CD4-positive, alpha-beta T cell (primary cell): Measurements from ENCODE around the gene TSBP1. TPM values are rescaled to one million over a fixed set of nuclear protein-coding genes. Genes with fewer than 3 reads are reported as not detected.

Experiments used
- ATAC-seq: fragments of 200-7000 bp; cut with Tn5 transposase; one replicate; pipeline ENCODE4 v1.10.0; 2022; ENCODE audit warnings: mild to moderate bottlenecking; ENCODE audit not compliant: poor library complexity
- CTCF ChIA-PET: fragments of 350-600 bp; sonication (Branson Sonifier 250); formaldehyde crosslinking; loops from one replicate; lab custom pipeline; 2021; ENCODE audit warnings: antibody characterized with exemption, inconsistent platforms; lab: Charles Lee
- POLR2A ChIA-PET: fragments of 350-600 bp; sonication (Branson Sonifier 250); formaldehyde crosslinking; loops from one replicate; lab custom pipeline; 2021; ENCODE audit warnings: antibody characterized with exemption, inconsistent platforms; lab: Charles Lee
- DNase-seq, 14 experiments: peaks; one replicate each; pipeline ENCODE4 v3.0.0-alpha.2; 2013 to 2020; ENCODE audit warnings: mixed read lengths in 2 of 14
- H3K27ac ChIP-seq, 2 donors: one replicate each; pipeline versions ENCODE4 v1.5.1 to v1.7.0; 2013; ENCODE audit warnings: low read length in 2 of 2, low read depth in 1 of 2, mild to moderate bottlenecking in 1 of 2
- H3K27me3 ChIP-seq, 2 experiments: 1 replicate in 1 of 2; 2 replicates in 1 of 2; pipeline versions ENCODE4 v1.6.1 to v1.7.0; 2013; ENCODE audit warnings: low read length in 2 of 2, control low read depth in 1 of 2, mild to moderate bottlenecking in 1 of 2, moderate library complexity in 1 of 2; ENCODE audit not compliant: insufficient read depth in 2 of 2, control insufficient read depth in 1 of 2
- H3K36me3 ChIP-seq: one replicate; pipeline ENCODE4 v1.6.1; 2013; ENCODE audit warnings: low read length, control low read depth; ENCODE audit not compliant: insufficient read depth
- H3K4me1 ChIP-seq: one replicate; pipeline ENCODE4 v1.6.1; 2013; ENCODE audit warnings: low read length, control low read depth; ENCODE audit not compliant: insufficient read depth
- H3K4me3 ChIP-seq: one replicate; pipeline ENCODE4 v1.5.1; 2013; ENCODE audit warnings: mild to moderate bottlenecking, low read length, moderate library complexity
- H3K9me3 ChIP-seq, 2 experiments: 1 replicate in 1 of 2; 2 replicates in 1 of 2; pipeline versions ENCODE4 v1.6.1 to v1.7.0; 2013; ENCODE audit warnings: low read length in 2 of 2, mild to moderate bottlenecking in 2 of 2, control low read depth in 1 of 2, moderate library complexity in 1 of 2; ENCODE audit not compliant: control insufficient read depth in 1 of 2, insufficient read depth in 1 of 2
- H3K27ac Mint-ChIP-seq: one replicate; pipeline ENCODE4 v1.8.0; 2020; ENCODE audit warnings: mixed read lengths
- H3K27me3 Mint-ChIP-seq: one replicate; pipeline ENCODE4 v1.8.0; 2021; ENCODE audit warnings: mixed read lengths
- H3K36me3 Mint-ChIP-seq: one replicate; pipeline ENCODE4 v1.8.0; 2021; ENCODE audit warnings: low read depth, mixed read lengths
- H3K4me1 Mint-ChIP-seq: one replicate; pipeline ENCODE4 v1.8.0; 2021; ENCODE audit warnings: low read depth, mixed read lengths
- H3K4me3 Mint-ChIP-seq: one replicate; pipeline ENCODE4 v1.8.0; 2020; ENCODE audit warnings: mild to moderate bottlenecking, mixed read lengths
- H3K9me3 Mint-ChIP-seq: one replicate; pipeline ENCODE4 v1.8.0; 2020; ENCODE audit warnings: mixed read lengths
- intact Hi-C, 2 experiments: fragments of 100-400 bp; cut with DNase I in 1 of 2; cut with micrococcal nuclease in 1 of 2; formaldehyde crosslinking; loops; one replicate each; pipeline versions ENCODE4 v1.15.1 to v1.9.0; 2023 to 2025; cut with DNase I, micrococcal nuclease
- total RNA-seq, 174 experiments: library from RNA in 2 of 174; stranded (reverse) in 2 of 174; gene quantifications; one replicate each; pipeline ENCODE4 v1.2.3 and lab custom pipeline; 2021 to 2026
- TF ChIP-seq, protein P1 (sequence below): fragments of 200-600 bp; IDR thresholded peaks from one replicate; pipeline ENCODE4 v1.8.0; 2022; ENCODE audit warnings: antibody characterized with exemption, mild to moderate bottlenecking

Gene TSBP1
- total RNA-seq, 2 experiments from 2014 or later = not detected

GRCh38 chr6:32247401-32247800, 124.3 kb downstream of the TSBP1 start:
- ATAC-seq = no peak
- Histone ChIP-seq H3K36me3 (no peaks in the 10 kb centered on the region), H3K4me1 (peaks cover 8% of the 10 kb centered on the region), H3K27me3 (no peaks in the 10 kb centered on the region), H3K4me3 (no peak overlapping the region), H3K9me3 (peaks cover 0 to 3% of the 10 kb centered on the region in 2 experiments), H3K27ac (no peak overlapping the region)
- ChIA-PET POLR2A (no interaction called here), CTCF (no interaction called here)
- no peaks in the 10 kb centered on the region for H3K9me3 Mint-ChIP-seq
- no peak overlapping the region for H3K4me3 Mint-ChIP-seq
- no peaks in the 10 kb centered on the region for H3K36me3 Mint-ChIP-seq
- no peak for DNase-seq
- H3K27ac Mint-ChIP-seq = no peak overlapping the region
- H3K4me1 Mint-ChIP-seq = peaks cover 14% of the 10 kb centered on the region
- intact Hi-C loops = loop anchor here (2.0 to 5.0 kb wide), 4 partner anchors 161 to 620 kb away; no protein-coding TSS in a partner anchor
- TF ChIP-seq, protein P1, sequence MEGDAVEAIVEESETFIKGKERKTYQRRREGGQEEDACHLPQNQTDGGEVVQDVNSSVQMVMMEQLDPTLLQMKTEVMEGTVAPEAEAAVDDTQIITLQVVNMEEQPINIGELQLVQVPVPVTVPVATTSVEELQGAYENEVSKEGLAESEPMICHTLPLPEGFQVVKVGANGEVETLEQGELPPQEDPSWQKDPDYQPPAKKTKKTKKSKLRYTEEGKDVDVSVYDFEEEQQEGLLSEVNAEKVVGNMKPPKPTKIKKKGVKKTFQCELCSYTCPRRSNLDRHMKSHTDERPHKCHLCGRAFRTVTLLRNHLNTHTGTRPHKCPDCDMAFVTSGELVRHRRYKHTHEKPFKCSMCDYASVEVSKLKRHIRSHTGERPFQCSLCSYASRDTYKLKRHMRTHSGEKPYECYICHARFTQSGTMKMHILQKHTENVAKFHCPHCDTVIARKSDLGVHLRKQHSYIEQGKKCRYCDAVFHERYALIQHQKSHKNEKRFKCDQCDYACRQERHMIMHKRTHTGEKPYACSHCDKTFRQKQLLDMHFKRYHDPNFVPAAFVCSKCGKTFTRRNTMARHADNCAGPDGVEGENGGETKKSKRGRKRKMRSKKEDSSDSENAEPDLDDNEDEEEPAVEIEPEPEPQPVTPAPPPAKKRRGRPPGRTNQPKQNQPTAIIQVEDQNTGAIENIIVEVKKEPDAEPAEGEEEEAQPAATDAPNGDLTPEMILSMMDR = no peak
- no peaks in the 10 kb centered on the region for H3K27me3 Mint-ChIP-seq

GRCh38 chr6:32244946-32245398, 126.7 kb downstream of the TSBP1 start:
- no peaks in the 10 kb centered on the region for H3K27me3 Mint-ChIP-seq
- H3K36me3 ChIP-seq = no peaks in the 10 kb centered on the region
- no peak overlapping the region for H3K4me3 Mint-ChIP-seq
- no peaks in the 10 kb centered on the region for H3K36me3 Mint-ChIP-seq
- CTCF ChIA-PET = interaction anchor here (0.9 to 1.9 kb wide), 3 partner anchors 9 to 96 kb away, joined by 4 to 7 read pairs (median 6); no protein-coding TSS in a partner anchor
- peaks cover 7% of the 10 kb centered on the region for H3K4me1 ChIP-seq
- TF ChIP-seq, protein P1 = peak; percentile 97
- ATAC-seq (peak; percentile 84), DNase-seq (peak; percentile 50 to 85 (median 66))
- no peak overlapping the region for H3K27ac ChIP-seq
- H3K9me3 ChIP-seq = peaks cover 0 to 3% of the 10 kb centered on the region in 2 experiments
- H3K4me1 Mint-ChIP-seq = peaks cover 6% of the 10 kb centered on the region
- H3K27ac Mint-ChIP-seq = no peak overlapping the region
- H3K27me3 ChIP-seq = no peaks in the 10 kb centered on the region
- POLR2A ChIA-PET = interaction anchor here (0.9 to 1.0 kb wide), 2 partner anchors 49 to 68 kb away, joined by 3 read pairs; no protein-coding TSS in a partner anchor
- H3K9me3 Mint-ChIP-seq = no peaks in the 10 kb centered on the region
- H3K4me3 ChIP-seq = no peak overlapping the region
- intact Hi-C loops = loop anchor here (2.0 to 5.0 kb wide), 6 partner anchors 43 to 622 kb away; no protein-coding TSS in a partner anchor

DNA sequence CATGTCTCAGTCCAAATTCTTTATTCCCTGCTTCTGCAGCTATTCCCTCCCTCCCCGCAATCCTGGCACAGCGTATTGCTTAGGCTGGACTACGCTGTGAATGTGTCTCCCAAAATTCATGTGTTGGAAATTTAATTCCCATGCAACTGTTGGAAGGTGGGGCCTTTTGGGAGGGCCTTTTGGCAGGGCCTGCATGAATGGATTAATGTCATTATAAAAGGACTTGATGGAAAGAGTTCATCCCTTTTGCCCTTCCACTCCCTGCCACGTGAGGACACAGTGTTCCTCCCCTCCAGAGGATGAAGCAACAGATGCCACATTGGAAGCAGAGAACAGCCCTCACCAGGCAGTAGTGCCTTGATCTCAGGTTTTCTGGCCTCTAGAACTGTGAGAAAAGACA, 127.4 kb downstream of the TSBP1 start:
- Histone ChIP-seq H3K9me3 (no peaks in the 10 kb centered on the region), H3K4me3 (no peak overlapping the region), H3K27ac (no peak overlapping the region), H3K36me3 (no peaks in the 10 kb centered on the region), H3K4me1 (peaks cover 7% of the 10 kb centered on the region), H3K27me3 (no peaks in the 10 kb centered on the region)
- no peak overlapping the region for H3K4me3 Mint-ChIP-seq
- peaks cover 6% of the 10 kb centered on the region for H3K4me1 Mint-ChIP-seq
- no peaks in the 10 kb centered on the region for H3K9me3 Mint-ChIP-seq
- no peak for ATAC-seq
- intact Hi-C loops = loop anchor here (2.0 to 5.0 kb wide), 3 partner anchors 42 to 127 kb away; no protein-coding TSS in a partner anchor
- H3K36me3 Mint-ChIP-seq = no peaks in the 10 kb centered on the region
- ChIA-PET POLR2A (no interaction called here), CTCF (no interaction called here)
- no peak overlapping the region for H3K27ac Mint-ChIP-seq
- H3K27me3 Mint-ChIP-seq = no peaks in the 10 kb centered on the region
- TF ChIP-seq, protein P1 = no peak
- no peak for DNase-seq

Other genes with a start within 250 kb of the TSBP1 start
- gene ATF6B, start 243.7 kb downstream of the TSBP1 start, total RNA-seq = 10 to 100 TPM; 72.2 to 75.6 TPM
- gene FKBPL, start 241.6 kb downstream of the TSBP1 start, total RNA-seq = under 1 TPM; 0.66 to 0.73 TPM
- gene PRRT1, start 220.0 kb downstream of the TSBP1 start, total RNA-seq = 1 to 10 TPM; 2.6 to 3.2 TPM
- 1 to 10 TPM; 8.7 to 8.9 TPM for gene PPT2, start 217.8 kb downstream of the TSBP1 start, total RNA-seq
- 10 to 100 TPM; 13.1 to 13.8 TPM for gene EGFL8, start 207.3 kb downstream of the TSBP1 start, total RNA-seq
- gene AGPAT1, start 195.8 kb downstream of the TSBP1 start, total RNA-seq = 10 to 100 TPM; 13.2 to 13.3 TPM
- gene RNF5, start 193.5 kb downstream of the TSBP1 start, total RNA-seq = 1 to 10 TPM; 9.6 to 9.9 TPM
- gene AGER, start 187.7 kb downstream of the TSBP1 start, total RNA-seq = 10 to 100 TPM; 23.5 to 27.0 TPM
- 10 to 100 TPM; 62.0 to 65.6 TPM for gene PBX2, start 181.7 kb downstream of the TSBP1 start, total RNA-seq
- 100 to 1,000 TPM; 190 to 202 TPM for gene GPSM3, start 179.3 kb downstream of the TSBP1 start, total RNA-seq
- under 1 TPM; 0.47 to 0.53 TPM for gene NOTCH4, start 147.8 kb downstream of the TSBP1 start, total RNA-seq
- gene BTNL2, start 35.3 kb upstream of the TSBP1 start, total RNA-seq = not detected
- gene HLA-DRA, start 68.0 kb upstream of the TSBP1 start, total RNA-seq = 10 to 100 TPM; 50.3 to 51.0 TPM
- gene HLA-DRB5, start 158.4 kb upstream of the TSBP1 start, total RNA-seq = 10 to 100 TPM; 12.5 to 12.6 TPM
- gene HLA-DRB1, start 217.9 kb upstream of the TSBP1 start, total RNA-seq = 10 to 100 TPM; 31.3 to 33.6 TPM